ENCODE results near the gene TNRC18.
"Not testable (repeated sequence)": the region's sequence is repeated elsewhere in the genome, so short reads cannot be mapped to it uniquely, and the experiment has no call there.

The TNRC18 gene

DNA sequence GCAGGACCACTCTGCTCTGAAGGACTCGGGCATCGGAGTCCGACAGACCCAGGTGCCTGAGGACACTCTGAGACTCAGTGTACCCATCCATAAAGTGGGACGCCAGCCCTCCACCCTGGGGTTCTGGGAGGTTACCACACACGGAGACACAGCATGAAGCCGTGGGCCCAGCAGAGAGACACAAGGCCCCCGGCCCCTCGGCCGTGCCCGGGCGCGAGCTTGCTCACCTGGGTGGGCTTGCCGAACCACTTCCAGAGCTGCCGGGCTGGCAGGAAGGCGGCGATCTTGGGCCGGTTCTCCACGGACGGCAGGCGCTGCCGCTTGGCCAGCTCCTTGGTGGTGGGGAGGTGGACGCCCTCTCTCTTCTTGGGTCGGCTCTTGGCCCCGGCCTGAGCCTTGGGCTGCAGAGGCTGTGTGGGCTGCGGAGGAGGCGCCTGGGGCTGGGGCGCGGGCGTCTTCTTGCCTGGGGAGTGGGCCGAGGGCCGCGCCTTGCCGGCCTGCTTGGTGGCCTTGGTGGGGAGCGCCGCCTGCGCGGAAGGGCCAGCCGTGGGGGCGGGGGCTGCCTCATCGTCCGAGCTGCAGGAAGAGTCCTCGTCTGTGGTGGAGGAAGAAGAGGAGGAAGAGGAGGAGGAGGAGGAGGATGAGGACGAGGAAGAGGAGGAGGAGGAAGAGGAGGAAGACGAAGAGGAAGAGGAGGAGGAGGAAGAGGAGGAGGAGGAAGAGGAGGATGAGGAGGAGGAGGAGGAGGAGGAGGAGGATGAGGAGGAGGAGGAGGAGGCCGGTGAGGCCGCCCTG lies 111.2 kb downstream of the TNRC18 start:
- not testable (repeated sequence) for DNase-seq

GRCh38 chr7:5310822-5311405 lies 112.7 kb downstream of the TNRC18 start:
- DNase-seq = no peak

DNA sequence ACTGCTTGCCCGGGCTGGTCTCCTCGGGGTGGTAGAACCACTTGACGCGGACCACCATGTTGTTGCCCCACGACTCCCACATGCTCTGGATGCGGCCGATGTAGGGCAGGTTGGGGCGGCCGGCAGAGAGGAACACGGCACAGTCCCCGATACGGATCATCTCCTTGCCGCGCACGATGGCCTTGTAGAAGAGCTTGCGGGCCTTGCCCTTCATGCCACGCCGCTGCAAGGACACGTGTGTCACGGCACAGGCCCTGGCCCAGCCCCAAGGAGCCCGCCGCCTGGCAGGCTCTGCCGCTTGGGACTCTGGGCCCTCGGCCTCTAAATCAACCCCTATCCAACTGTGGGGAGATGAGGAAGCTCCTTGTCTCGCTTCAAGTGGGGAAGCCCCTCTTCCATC lies 114.5 kb downstream of the TNRC18 start:
- DNase-seq = no peak

DNA sequence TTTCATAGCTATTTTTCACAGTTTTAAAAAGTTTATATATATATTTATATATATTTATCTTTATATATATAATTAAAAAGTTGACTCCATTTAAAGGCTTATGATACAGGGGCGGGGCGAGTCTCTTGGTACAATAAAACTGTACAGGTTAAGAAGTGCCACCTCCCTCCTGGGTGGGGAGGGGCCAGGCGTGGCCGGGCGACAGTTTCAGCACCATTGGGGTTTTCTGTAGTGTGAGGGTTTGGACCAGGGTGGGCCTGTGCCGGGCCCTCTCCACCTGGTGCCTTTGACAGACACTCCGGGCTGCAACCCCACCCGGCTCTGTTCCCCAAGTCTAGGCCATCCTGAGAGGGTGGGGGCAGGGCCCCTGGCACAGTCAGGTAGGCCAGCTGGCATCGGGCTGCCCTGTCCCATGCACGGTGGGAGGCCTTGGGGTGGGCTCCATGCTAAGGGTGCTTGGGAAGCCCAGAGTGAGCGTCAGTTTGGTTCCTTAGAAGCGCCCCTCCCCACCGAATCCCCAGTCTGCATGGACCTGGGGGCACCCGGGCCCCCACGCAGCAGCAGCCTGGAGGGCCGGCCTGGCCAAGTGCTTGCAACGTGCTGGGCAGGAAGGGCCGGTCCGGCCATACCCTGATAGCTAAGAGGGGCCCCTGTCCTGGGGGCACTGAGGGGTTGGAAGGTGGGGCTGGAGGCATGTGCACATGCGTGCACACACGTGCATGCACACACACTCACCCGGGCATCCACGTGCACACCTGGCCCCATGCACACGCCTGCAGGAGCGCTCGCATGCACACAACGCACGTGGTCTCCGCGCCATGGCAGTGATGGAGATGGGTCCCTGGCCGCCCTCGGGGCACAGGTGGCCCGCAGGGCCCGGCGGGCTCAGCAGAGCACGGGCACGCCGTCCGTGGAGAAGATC lies 116.2 kb downstream of the TNRC18 start:
- DNase-seq = not testable (repeated sequence)

DNA sequence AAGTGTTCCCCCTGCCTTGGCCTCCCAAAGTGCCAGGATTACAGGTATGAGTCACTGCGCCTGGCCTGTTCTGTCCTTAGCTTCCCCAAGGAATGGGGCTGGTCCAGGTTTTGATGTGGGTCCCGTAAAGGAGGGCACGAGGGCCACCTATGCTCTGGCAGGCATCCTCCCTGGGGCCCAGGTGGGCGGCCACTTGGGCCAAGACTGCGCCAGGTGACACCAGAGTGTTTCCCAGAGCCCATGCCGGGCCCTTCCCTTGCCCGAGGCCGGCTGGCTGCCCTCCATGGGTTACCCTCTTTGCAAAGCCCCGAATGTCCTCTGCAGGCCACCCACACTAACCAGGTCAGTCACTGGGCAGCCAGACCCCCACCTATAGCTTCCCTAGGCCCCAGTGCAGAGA lies 118.6 kb downstream of the TNRC18 start:
- not testable (repeated sequence) for DNase-seq

DNA sequence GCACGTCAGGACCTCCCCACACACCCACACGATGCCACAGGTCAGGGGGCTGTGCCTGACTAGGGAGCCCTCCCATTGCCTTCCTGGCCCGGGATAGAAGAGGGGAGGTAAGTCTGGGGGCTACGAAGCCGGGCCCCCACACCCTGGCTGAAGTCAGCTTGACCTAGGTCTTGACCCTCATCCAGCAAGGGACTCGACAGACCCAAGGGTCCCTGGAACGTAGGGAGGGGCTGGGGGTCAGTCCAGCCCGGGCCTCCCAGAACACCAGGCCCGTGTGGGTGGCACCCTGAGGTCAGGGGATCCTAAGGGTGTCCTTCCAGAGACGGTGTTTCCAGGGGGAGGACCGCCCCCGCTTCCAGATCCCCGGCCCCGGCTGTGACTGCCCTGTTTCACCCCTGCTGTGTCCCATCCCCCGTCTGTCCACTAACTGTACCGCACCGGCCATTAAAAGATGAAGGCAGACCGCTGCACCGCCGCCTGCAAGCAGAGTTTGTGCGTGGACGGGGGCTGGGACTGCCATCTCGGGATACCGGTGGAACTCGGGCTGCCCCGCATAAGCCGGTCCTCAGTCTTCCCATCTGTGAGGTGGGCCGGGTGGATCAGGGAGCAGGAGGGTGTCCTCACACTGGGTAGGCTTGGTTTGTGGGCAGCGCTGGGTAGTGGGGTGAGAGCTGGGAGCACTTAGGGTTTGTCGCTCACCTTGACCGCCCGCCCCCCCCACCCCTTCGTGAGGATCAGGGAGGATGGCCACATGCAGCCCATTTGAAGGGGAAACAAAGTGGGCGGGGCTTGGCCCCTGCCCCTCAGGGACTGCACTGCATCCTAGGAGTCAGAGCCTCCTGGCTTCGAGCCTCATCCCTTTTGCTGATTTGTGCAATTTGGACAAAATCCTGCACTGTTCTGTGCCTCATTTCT lies 119.8 kb downstream of the TNRC18 start:
- no peak for DNase-seq

DNA sequence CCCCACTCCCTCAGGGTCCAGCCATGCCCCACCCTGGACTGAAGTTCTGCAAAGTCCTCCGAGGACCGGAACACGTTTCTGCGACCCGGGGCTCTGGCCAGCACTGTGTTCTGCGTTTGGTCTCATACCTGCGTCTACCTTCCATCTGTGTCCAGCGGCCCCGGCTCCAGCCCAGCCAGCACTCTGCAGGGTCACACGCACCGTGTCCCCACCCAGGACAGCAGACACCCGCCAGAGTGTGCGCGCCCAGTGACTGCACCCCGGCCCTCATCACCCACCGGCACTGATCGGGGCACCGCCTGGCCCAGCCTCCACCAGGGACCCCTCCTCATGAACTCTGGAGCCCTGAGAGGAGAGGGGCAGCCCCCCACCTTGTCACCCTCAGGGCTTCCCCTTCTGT lies 120.6 kb downstream of the TNRC18 start:
- DNase-seq = no peak

- DNase-seq = no peak
Measured at GRCh38 chr7:5302577-5302976, 121.1 kb downstream of the TNRC18 start.

- no peak for DNase-seq
Measured at GRCh38 chr7:5300366-5300765, 123.3 kb downstream of the TNRC18 start.

DNA sequence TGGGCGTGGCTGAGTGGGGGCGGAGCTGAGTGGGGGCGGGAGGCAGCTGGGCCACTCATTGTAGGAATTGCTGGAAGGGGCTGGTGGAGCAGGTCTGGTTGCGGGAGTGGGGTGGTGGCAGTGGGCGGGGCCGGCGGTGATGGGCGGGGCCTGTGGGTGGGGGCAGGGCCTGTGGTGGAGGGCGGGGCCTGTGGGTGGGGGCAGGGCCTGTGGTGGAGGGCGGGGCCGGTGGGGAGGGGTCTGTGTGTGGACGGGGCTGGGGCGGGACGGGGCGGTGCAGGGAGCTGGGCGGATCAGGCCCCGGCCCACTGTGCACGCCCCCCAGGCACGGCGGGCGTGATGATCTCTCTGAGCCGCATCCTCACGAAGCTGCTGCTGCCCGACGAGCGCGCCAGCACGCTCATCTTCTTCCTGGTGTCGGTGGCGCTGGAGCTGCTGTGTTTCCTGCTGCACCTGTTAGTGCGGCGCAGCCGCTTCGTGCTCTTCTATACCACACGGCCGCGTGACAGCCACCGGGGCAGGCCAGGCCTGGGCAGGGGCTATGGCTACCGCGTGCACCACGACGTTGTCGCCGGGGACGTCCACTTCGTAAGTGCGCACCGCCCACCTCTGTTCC lies 126.9 kb downstream of the TNRC18 start:
- no peak for DNase-seq

DNA sequence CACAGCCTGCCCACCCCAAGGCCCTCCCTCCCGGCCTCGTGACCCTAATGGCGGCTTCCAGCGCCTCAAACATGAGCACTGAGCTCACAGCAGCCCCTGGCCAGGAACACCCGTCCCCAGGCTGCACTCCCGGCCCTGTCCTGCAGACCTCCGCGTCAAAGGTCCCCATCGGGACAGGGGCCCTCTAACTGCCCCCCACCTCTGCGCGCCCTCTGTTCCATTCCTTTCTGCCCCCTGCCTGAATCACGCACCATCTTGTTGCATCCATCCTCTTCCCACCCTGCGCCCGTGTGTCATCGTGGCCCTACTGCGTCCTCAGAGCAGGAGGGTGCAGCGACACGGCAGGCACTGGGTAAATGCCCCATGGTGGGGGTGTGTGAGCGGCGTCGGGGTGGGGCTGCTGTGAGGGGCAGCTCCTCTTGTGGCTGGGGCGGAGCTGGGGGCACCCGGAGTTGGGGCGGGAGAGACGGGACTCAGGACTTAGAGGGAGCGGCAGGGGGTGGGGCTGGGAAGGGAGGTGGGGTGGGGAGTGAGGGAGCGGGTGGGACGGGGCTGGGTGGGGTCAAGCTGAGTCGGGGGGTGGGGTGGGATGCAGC lies 127.5 kb downstream of the TNRC18 start:
- DNase-seq = no peak

DNA sequence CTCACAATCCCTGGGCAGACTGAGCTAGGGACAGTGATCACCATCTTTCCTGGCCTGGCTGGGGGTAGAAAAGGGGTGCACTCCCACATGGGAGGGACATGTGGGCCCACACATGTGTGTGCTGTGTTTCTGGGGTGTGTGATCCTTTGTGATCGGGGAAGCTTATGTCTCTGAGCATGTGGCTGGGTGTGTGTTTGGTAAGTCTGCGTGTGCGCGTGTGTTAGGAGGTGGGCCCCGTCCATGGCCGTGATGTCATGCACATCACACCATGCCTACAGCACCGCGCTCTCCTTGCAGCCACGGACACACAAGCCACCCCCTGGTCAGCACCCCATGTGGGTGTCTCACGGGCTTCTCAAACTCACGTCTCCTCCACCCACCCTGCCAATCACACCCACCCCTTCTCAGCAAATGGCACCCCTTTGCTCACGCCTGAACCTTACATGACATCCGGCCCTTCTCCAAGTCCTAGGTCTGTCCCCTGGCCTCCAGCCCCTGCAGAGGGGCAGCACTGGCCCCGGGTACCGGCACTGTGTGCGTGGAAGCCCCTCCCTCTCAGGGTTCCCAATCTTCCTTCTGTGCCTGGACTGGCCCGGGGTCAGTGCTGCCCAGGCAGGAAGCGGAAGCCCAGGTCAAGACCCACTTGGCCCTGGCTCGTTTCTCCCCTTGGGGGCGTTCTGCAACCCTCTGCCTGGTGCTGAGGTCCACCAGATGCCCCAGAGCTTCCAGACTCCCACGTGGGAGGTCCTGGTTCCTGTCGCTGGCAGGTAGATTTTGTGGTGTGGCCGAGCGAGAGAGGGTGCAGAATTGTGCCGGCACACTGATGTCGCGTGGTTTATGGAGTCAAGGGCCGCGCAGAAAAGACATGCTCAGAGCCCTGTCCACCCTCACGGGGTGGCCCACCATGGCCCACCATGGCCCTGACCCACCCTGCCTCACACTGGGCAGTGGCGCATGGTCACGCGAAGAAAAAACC lies 128.3 kb downstream of the TNRC18 start:
- no peak for DNase-seq

DNA sequence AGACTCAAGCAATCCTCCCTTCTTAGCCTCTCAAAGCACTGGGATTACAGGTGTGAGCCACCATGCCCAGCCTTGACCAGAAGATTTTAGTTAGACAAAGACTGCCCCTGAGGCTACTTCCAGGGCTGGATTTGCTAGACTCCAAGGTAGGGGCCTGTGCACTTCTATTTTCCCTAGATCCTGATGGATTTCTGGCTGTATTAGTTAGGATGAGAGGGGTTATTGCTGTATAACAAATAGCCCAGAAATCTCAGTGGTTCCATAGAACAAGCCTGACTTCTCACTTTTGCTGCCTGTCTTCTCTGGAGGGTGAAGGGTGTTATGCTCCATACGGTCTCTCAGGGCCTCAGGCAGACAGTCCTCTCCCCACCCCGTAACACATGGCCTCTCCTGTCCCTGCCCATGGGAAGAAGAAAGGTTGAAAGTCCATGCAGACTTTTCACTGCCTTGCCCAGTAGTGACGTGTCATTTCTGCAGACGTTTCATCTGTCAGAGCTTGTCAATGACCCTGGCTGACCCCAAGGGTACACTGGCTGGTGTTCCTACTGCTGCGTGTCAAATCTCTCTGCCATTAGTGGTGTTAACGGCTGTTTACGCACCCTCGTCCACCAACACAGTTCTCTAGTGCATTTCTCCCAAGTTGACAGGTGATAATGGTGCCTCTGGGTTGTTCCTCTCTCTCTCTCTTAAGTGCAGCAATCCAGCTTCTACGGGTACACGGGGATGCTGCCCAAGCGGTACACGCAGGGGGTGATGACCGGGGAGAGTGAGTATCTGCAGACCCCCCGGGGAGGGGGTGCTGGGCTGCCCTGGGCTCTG lies 129.3 kb downstream of the TNRC18 start:
- no peak for DNase-seq

DNA sequence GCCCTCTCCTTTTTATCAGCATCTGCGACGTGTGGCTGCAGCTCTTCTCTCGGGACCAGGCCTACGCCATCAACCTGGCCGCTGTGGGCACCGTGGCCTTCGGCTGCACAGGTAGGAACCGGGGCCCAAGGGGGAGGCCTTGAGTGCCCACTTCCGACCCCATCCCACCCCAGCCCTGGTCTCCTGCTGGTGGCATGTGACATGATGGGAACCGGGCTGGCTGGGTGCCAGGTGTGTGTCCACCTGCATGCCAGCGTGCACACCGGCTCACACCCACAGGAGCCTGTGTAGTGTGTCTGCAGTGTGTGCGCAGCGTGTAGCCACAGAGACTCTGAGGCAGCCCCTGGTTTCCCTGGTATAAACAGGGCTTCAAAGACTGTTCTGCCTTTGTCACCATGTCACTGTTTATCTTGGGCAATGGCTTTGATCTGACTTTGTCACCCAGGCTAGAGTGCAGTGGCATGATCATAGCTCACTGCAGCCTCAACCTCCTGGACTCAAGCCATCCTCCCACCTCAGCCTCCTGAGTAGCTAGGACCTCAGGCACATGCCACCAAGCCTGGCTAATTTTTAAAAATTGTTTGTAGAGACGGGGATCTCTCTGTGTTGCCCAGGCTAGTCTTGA lies 131.8 kb downstream of the TNRC18 start:
- not testable (repeated sequence) for DNase-seq

DNA sequence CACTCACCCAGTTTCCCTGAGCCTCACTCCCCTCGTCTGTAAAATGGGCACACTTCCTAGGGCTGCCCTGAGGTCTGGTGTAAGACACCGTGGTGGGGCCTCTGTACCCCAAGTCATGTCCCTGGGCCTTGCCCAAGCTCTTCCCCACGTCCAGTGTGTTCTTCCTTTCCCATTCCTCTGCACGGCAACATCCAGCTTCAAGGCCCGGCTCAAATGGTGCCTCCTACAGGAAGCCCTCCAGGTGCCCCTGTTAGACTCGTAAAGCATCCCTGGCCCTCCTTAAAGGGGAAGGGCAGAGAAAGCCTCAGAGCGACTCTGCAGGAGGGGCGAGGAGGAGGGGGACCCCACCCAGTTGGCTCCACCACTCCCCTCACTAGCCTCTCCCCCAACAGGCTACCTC lies 132.3 kb downstream of the TNRC18 start:
- no peak for DNase-seq

DNA sequence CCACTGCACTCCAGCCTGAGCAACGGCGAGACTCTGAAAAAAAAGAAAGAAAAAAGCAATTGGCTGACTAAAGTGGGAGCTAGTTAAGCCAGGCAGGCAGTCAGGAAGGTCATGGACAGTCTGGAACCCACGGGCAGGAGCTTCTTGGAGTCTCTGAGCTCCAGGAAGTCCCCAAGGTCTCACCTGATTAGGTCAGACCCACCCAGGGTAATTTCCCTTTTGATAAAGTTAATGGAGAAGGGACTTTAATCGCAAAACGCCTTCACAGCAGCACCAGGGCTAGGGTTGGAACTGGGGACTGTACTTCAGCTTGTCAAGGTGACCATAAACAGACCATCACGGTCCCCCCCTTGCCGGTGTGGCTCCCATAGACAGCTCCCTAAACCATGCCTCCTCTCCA lies 134.3 kb downstream of the TNRC18 start:
- no peak for DNase-seq

- DNase-seq = not testable (repeated sequence)
Measured at GRCh38 chr7:5288560-5288959, 135.1 kb downstream of the TNRC18 start.

DNA sequence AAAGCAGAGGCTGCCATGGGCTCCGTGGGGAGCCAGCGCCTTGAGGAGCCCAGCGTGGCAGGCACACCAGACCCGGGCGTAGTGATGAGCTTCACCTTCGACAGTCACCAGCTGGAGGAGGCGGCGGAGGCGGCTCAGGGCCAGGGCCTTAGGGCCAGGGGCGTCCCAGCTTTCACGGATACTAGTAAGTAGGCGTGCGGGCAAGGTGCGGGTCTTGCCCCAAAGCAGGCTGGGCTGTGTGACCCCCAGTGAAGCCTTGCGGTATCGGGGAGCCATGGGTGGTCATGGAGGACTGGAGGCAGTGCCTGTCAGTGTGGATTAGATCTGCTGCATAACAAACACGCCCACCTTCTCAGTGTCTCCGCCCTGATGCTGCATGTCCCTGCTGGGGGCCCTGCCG lies 135.8 kb downstream of the TNRC18 start:
- no peak for DNase-seq

- not testable (repeated sequence) for DNase-seq
Measured at GRCh38 chr7:5287373-5287772, 136.3 kb downstream of the TNRC18 start.

All from HCEC 1CT (cell line).